ENCODE results near the gene KLHL11. TPM values are rescaled to one million over a fixed set of nuclear protein-coding genes. Genes with fewer than 3 reads are reported as not detected.

The KLHL11 gene
- total RNA-seq, 1 donor: 30.4 TPM

GRCh38 chr17:41871789-41872188 lies 6.6 kb upstream of the KLHL11 start:
- no peak for DNase-seq (ENCODE audit: low read depth)
- no peak for TF ChIP-seq CTCF (IDR thresholded peaks at IDR 0.05; ENCODE audit: insufficient read depth, low read length)

DNA sequence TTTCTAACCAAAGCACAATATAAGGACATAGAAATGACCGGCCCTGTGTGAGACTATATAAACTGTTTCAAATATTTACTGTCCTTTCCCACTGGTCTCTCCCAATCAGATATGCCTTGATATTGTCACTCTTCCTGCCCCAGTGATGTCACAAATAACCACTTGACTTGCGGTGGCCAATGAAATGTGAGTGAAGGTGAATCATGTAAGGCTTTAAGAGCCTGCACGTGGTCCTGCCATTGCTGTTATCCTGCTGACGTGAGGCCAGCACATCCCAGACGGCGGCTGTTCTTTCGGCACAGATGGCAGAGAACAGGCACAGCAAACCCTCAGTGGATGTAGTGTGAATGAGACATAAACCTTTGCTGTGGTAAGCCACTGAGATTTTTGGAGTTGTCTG lies 5.4 kb upstream of the KLHL11 start:
- no peak for DNase-seq (ENCODE audit: low read depth)
- no peak overlapping the region for H3K4me3 ChIP-seq (ENCODE audit: low read depth, low read length)
- no peak for TF ChIP-seq CTCF (IDR thresholded peaks at IDR 0.05; ENCODE audit: insufficient read depth, low read length)

More at GRCh38 chr17:41871789-41872188, 6.6 kb upstream of the KLHL11 start:
- H3K4me3 ChIP-seq (ENCODE audit: low read depth, low read length): no peak overlapping the region

- TF ChIP-seq CTCF (IDR thresholded peaks at IDR 0.05; ENCODE audit: insufficient read depth, low read length): no peak
- H3K4me3 ChIP-seq (ENCODE audit: low read depth, low read length): no peak overlapping the region
- no peak for DNase-seq (ENCODE audit: low read depth)
Observed at GRCh38 chr17:41870097-41870496, 4.9 kb upstream of the KLHL11 start.

DNA sequence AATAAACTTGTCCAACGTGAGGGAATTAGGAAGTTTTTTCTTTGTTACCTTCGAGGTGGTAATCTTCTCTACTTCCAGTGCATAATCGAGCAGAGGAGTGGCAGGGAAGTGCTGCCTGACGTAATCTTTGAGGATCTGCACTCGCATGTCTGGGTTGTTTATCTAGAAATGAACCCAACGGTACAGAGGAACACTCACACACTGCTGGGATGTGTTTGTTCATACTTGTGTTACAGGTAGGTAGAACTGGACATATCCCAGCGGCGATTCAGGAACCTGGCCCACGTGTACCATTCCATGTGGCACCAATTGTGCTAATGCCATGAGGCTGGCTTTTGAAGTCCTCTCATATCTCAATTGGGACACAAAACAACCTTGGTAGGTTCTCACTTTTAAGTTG lies 4.2 kb upstream of the KLHL11 start:
- no peak for TF ChIP-seq CTCF (IDR thresholded peaks at IDR 0.05; ENCODE audit: insufficient read depth, low read length)
- H3K4me3 ChIP-seq (ENCODE audit: low read depth, low read length): no peak overlapping the region
- no peak for DNase-seq (ENCODE audit: low read depth)

- TF ChIP-seq CTCF (IDR thresholded peaks at IDR 0.05; ENCODE audit: insufficient read depth, low read length): no peak
- no peak for DNase-seq (ENCODE audit: low read depth)
- H3K4me3 ChIP-seq (ENCODE audit: low read depth, low read length): no peak overlapping the region
Observed at GRCh38 chr17:41868568-41868967, 3.3 kb upstream of the KLHL11 start.

DNA sequence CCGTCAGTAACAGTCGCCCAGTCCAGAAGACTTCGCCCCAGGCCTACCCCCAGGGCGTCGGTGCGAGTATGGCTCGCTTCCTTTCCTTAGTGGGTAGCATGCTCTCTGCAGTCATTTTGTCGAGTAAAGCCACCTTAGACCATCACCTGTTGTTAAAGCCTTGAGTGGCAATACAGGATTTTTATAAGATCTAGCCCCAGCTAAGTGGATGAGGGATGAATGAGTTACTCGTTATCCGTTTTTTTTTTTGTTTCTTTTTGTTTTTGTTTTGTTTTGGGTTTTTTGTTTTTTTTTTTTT lies 322 bp upstream of the KLHL11 start:
- TF ChIP-seq CTCF (IDR thresholded peaks at IDR 0.05; ENCODE audit: insufficient read depth, low read length): no peak
- no peak for DNase-seq (ENCODE audit: low read depth)
- peak overlapping the region; percentile 56 for H3K4me3 ChIP-seq (ENCODE audit: low read depth, low read length)

GRCh38 chr17:41864498-41864835 lies 756 bp downstream of the KLHL11 start:
- TF ChIP-seq CTCF (IDR thresholded peaks at IDR 0.05; ENCODE audit: insufficient read depth, low read length): no peak
- H3K4me3 ChIP-seq (ENCODE audit: low read depth, low read length): peak overlapping the region; percentile 91
- no peak for DNase-seq (ENCODE audit: low read depth)

Data from fibroblast of the aortic adventitia (primary cell).